G401 (cell line): ENCODE results near the gene PHRF1. TPM values are rescaled to one million over a fixed set of nuclear protein-coding genes. Genes with fewer than 3 reads are reported as not detected.

ENCODE experiments used
- DNase-seq: peaks from one replicate; pipeline ENCODE4 v3.0.0-alpha.2; 2015; ENCODE audit warnings: low spot score
- in situ Hi-C: cut with HindIII; loops from 2 replicates; pipeline ENCODE4 v1.10.0; 2016; ENCODE audit warnings: low sequenced_read_pairs, mixed read lengths
- total RNA-seq: library from RNA; depleted of rRNA; stranded (reverse); fragments of >200 nt; shearing (Covaris generic); gene quantifications from 2 replicates; pipeline ENCODE4 v1.2.3, GENCODE V29; 2014; rRNA removed

PHRF1 gene
- total RNA-seq = 34.8 and 39.3 TPM in 2 replicates

GRCh38 chr11:575996-576768 is at the start of gene PHRF1:
Gene PHRF1, plus strand, starts transcription at chr11:576470. Its CDS starts 5,043 bp downstream, at chr11:581513.
- in situ Hi-C loops = no loop called here

GRCh38 chr11:528166-528814 is 48.0 kb upstream of the PHRF1 start:
- DNase-seq = no peak
- in situ Hi-C loops = no loop called here

More at GRCh38 chr11:575996-576768, at the start of gene PHRF1:
- peak; percentile 94 for DNase-seq

- in situ Hi-C loops = no loop called here
- DNase-seq = no peak
Observed at GRCh38 chr11:528815-529727, 47.2 kb upstream of the PHRF1 start.

- no peak for DNase-seq
- in situ Hi-C loops = no loop called here
Observed at GRCh38 chr11:529728-530411, 46.4 kb upstream of the PHRF1 start.

GRCh38 chr11:530960-531831 is 45.1 kb upstream of the PHRF1 start:
- in situ Hi-C loops = no loop called here
- no peak for DNase-seq

- no peak for DNase-seq
- in situ Hi-C loops = no loop called here
Observed at GRCh38 chr11:531919-532526, 44.2 kb upstream of the PHRF1 start.

GRCh38 chr11:532527-532985 is 43.7 kb upstream of the PHRF1 start:
- in situ Hi-C loops = no loop called here
- no peak for DNase-seq

GRCh38 chr11:532986-533585 is 43.2 kb upstream of the PHRF1 start:
- no peak for DNase-seq
- in situ Hi-C loops = no loop called here

GRCh38 chr11:533586-534395 is 42.5 kb upstream of the PHRF1 start:
- in situ Hi-C loops = no loop called here
- no peak for DNase-seq

- in situ Hi-C loops = no loop called here
Observed at GRCh38 chr11:534396-535209, 41.7 kb upstream of the PHRF1 start.

GRCh38 chr11:535210-535518 is 41.1 kb upstream of the PHRF1 start:
- no peak for DNase-seq
- in situ Hi-C loops = no loop called here

More at GRCh38 chr11:534396-535209, 41.7 kb upstream of the PHRF1 start:
- no peak for DNase-seq

- in situ Hi-C loops = no loop called here
- DNase-seq = peak; percentile 94
Observed at GRCh38 chr11:535519-536454, 40.5 kb upstream of the PHRF1 start, which contains the start of gene HRAS. Gene HRAS, minus strand, starts transcription at chr11:535576.

- in situ Hi-C loops = no loop called here
- peak; percentile 53 for DNase-seq
Observed at GRCh38 chr11:536841-537621, 39.2 kb upstream of the PHRF1 start, which contains the start of gene LRRC56. Gene LRRC56, plus strand, starts transcription at chr11:537527. Its CDS starts 3,158 bp downstream, at chr11:540685.
